Hepatic stellate cell (primary cell): ENCODE results near the gene AIG1.
"Not testable (repeated sequence)": the region's sequence is repeated elsewhere in the genome, so short reads cannot be mapped to it uniquely, and the experiment has no call there.

ENCODE experiments used
- DNase-seq: peaks from one replicate; pipeline ENCODE4 v3.0.0; 2011; ENCODE audit warnings: low spot score

The AIG1 gene

DNA sequence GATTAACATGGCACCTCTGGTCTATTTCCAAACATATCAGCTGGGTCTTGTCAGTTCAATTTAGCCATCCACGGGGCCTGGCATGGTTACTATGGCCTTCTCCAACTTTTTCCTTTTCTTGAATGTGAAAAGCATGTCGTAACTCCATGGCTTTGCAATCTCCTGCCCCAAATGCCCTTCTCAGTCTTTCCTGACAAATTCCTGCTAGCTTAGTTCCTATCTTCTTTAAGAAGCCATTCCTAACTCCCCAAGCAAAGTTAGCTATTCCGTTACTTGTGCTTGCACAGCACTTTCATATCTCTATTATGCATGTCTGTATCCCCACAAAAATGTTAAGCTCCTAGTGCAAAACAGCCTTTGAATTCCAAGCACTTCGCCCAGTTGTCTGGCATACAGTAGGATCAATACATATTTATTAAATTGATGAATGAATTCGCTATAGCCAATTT, 105.6 kb downstream of the AIG1 start:
- no peak for DNase-seq

- no peak for DNase-seq
Measured at GRCh38 chr6:143167224-143167623, 106.5 kb downstream of the AIG1 start.

DNA sequence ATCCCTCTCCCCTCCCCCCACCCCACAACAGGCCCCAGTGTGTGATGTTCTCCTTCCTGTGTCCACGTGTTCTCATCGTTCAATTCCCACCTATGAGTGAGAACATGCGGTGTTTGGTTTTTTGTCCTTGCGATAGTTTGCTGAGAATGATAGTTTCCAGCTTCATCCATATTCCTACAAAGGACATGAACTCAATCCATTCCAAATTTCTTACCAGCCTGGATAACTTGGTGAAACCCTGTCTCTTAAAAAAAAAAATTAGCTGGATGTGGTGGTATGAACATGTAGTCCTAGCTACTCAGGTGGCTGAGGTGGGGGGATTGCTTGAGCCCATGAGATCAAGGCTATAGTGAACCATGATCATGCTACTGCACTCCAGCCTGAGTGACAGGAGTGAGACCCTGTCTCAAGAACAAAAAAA, 107.7 kb downstream of the AIG1 start:
- DNase-seq = not testable (repeated sequence)

DNA sequence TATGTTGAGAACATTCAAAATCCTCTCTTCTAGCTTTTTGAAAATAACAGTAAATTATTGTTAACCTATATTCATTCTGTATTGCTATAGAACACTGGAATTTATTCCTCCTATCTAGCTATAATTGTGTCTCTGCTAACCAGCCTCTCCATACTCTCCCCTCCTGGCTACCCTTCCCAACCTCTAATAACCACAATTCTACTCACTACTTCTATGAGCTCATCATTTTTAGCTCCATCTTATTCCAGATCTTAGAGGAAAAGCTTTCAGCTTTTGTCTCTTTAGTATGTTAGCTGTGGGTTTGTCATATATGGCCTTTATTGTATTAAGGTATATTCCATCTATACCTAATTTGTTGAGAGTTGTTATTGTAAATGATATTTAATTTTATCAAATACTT, 108.8 kb downstream of the AIG1 start:
- DNase-seq = no peak

DNA sequence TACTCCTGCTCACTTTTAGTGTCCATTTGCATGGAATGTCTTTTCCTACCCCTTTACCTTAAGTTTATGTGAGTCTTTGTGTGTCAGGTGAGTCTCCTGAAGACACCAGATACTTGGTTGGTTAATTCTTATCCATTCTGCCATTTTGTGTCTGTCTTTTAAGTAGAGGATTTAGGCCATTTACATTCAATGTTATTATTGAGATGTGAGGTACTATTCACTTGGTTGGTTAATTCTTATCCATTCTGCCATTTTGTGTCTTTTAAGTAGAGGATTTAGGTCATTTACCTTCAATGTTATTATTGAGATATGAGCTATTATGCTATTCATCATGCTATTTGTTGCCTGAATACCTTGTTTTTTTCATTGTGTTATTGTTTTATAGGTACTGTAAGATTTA, 113.8 kb downstream of the AIG1 start:
- DNase-seq = no peak

DNA sequence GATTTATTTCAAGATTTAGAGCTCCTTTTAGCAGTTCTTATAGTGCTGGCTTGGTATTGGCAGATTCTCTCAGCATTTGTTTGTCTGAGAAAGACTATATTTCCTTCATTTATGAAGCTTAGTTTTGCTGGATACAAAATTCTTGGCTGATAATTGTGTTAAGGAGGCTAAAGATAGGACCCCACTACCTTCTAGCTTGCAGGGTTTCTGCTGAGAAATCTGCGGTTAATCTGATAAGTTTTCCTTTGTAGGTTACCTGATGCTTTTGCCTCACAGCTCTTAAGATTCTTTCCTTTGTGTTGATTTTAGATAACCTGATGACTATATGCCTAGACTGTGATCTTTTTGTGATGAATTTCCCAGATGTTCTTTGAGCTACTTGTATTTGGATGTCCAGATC, 114.3 kb downstream of the AIG1 start:
- no peak for DNase-seq

- DNase-seq = no peak
Measured at GRCh38 chr6:143176090-143177021, 115.7 kb downstream of the AIG1 start.

GRCh38 chr6:143177706-143178105, 117.0 kb downstream of the AIG1 start:
- DNase-seq = no peak

DNA sequence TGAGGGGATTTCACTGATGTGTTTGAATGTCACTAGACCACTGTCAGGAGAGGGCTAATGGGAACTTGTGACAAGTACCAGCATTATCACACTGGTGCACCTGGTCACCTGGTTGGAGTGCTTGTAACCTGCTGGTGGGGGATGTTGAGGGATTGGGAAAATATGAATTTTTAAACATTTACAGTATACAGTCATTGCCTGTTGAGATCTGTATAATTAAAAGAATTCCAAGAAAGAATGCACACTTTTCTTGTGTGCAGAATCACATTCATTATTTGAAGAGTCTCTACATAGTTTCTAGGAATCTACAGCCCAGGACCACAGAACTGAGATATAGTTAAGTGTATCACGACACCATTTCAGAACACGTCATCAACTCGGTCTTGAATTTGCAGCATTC, 118.4 kb downstream of the AIG1 start:
- no peak for DNase-seq

- DNase-seq = no peak
Measured at GRCh38 chr6:143179901-143180612, 119.4 kb downstream of the AIG1 start.

- DNase-seq = no peak
Measured at GRCh38 chr6:143180826-143181225, 120.1 kb downstream of the AIG1 start.

DNA sequence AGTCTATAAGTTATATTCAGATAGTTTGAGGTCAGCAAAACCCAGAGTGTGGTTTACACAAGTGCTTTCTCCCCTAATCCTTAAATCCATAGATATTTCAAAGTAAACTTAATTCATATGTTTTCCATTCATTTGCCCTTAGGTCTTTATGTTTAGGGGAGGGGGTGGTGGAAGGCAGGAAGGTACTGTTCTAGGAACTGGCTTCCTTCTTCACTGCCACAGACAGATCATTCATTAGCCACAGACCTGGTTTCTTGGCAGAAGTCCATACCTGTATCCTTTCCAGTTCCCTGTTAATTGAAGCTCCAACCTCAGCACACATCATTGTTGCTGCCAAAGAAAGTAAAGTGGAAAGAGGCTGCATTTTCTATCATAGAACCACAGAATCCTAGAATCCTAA, 123.0 kb downstream of the AIG1 start:
- no peak for DNase-seq

DNA sequence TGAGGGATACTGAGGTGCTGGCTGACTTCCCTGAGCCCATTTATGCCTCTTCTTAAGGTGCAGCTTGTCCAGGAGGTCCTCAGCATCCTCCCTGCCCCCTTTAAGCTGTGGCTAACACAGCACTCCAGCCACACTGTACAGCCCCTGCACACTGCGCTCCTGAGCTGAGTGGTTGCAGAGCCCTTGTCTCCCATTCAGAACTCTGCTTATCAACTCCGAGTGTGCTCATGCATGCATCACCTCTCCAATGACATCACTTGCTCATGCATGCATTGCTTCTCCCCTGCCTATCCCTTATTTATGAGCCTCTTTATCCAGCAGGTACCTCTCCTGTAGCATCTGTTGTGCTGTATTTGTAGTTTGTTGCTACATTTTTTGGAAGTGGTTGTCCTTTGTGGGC, 124.6 kb downstream of the AIG1 start:
- no peak for DNase-seq

DNA sequence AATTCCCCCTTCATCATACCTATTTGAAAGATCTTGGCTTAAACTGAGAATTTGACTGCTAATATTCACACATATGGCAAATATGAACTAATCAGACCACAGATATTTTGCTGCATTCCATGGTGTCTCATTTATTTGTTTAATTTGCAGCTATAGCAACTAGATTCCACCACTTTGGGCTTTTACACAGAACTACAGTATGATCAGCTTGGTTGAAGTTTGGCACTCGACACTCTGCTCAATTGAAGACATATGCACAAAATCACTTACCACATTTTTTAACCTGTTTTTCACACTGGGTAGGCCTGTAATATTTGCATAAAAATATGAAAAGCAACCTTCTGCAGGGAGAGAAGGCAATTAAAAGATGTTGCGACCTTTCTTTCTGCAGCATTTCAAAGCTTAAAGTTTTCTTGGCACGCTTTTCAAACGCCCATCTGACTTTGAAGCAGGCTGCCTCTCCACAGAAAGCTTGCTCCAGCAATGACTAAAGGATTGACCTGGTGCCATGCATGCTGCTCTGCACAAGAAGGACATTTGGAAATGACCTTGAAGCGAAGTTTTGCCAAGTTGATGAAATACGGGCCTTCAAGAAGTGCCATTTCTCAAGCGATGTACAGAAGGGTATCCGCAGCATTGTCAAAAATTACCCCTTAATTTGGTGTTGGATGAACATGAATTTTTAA, 126.7 kb downstream of the AIG1 start:
- peak; percentile 26 for DNase-seq

DNA sequence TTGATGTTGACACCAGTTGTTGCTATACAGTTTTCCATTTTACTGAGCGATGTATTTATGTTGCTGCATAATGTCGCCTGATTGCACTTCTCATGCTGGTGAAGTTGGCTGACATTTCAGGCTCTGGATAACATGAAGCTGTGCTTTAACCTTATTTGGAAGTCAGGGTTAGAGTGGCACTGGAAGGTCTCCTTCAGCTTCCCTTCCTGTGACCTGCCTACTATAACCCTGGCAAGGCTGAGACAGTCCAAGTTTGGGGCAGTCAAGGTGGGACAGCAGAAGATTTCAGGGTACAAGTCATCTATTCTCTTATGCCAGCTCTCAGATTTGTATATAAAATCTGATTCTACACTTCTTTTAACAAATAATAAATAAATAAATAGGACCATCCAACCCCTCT, 127.6 kb downstream of the AIG1 start:
- no peak for DNase-seq

GRCh38 chr6:143191361-143191760, 130.7 kb downstream of the AIG1 start:
- no peak for DNase-seq

- no peak for DNase-seq
Measured at GRCh38 chr6:143192766-143193165, 132.1 kb downstream of the AIG1 start.

DNA sequence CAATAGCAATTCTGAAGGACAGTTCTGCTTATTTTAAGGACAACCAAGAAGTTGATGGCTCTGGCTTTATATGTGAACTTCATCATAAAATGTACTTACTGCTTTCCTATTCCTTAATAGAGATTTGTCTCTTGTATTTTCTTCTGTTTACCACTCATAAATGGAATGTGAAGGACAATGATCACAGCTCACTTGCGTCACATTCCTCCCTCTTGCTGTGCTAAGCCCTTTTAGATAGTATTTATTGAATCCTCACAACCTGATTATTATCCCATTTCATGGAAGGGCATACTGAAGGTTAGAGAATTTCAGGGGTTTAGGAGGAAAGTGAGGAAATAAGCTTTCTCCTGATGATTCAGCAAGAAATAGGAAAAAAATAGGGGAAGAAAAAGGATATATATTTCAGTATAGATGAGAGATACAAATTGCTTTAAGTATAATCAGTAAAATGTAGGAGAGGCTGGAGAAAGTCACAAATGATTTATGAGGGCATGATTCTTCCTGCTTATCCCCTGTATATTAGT, 132.9 kb downstream of the AIG1 start:
- no peak for DNase-seq

GRCh38 chr6:143194095-143194589, 133.5 kb downstream of the AIG1 start:
- DNase-seq = no peak

DNA sequence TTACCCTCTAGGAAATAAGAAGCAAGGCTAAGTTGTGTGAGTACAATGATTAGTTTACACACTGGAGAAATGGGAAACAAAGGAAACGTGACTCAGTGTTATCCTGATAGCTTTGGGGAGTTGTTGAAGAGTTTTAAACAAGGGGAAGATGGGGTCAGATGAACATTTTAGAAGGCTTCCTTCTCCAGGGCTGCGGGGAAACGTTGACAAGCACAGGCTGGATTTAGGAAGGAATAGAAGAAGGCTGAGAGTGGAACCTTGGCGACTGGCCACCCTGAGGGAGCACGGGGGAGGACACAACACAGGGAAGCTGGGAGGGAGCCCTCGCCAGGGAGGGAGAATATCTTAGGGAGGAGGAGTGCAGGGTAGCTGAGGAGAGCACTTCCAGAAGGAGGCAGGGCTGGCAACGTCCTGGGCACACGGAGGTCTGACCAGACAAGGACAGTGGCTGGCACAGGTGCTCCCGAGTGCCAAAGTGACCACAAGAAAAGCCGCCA, 134.7 kb downstream of the AIG1 start:
- DNase-seq = peak; percentile 5

DNA sequence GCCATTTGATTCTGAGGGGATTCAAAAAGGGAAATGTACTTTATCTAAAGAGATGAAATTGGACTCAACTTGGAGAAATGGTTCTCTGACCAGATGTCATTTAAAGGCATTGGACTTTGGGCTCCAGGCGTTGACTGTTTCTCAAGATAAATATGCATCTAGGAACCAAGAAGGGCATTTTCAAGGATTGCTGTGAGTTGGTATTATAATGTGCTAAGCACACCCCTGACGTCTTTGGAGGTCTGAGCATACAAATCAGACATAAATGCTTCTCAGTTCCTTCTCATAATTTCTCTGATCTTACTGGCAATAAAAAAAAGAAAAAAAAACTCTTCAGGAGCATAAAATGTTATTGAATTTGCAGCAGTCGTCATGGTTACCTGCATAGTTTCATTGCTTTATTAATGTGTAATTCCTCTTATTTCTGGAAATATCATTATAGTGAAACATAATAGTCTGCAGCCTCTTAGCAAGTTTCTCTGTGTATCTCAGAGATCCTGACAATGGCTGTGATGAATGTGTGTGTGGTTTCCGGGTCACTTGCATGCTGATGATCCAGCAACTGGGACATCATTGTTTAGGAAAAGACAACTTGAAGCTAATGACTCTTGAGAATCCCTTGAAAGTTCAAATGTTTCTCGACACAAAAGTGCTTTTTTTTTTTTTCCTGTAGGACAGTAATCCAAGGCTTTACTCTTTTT, 136.0 kb downstream of the AIG1 start:
- DNase-seq = peak; percentile 12
